ENCODE data around the gene CFAP97D2. TPM values are rescaled to one million over a fixed set of nuclear protein-coding genes. Genes with fewer than 3 reads are reported as not detected.

Gene CFAP97D2
- total and polyA plus RNA-seq, 2 donors (not counting 3 experiments of a cell fraction or from before 2014, with no cell fraction given): not detected

DNA sequence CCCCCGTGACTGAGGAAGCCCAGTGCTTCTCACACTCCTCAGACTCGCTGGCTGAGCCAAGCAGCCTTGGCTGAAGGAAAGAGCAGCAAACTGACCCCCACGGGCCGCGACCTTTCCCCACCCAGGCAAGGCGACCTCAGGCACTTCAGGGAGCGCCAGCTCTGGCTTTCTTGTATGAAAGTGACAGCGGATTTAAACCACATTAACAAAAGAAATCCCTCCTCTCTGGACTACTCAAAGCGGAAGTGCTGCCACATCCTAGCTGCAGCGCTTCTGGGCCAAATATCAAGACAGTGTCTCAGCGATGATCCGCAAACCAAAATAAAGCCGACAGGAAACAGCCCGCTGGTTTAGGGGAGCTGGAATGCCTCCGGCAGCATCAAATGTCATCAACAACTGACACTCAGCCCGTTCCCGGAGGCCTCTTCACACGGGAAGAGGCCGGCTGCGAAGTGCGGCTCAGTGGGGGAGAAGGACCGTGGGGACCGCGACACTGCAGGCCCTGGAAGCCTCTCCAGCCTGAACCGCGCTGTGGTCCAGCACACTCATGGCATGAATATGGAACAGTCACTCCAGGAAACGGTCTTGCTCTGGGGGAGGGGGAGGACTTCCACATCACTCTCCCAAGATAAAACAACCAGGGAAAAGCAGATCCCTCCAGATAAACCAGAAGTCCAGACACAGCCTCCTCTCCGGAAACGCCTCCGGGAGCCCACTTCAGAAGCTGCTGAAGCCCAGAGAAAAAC, 48.0 kb upstream of the CFAP97D2 start:
- Histone ChIP-seq H3K27me3 (ENCODE audit: control insufficient read depth in 2 of 2, insufficient read depth in 2 of 2, low read length in 2 of 2) (no peaks in the 10 kb centered on the region), H2AFZ (ENCODE audit: low read depth, low read length) (no peak overlapping the region), H3K4me2 (ENCODE audit: insufficient read depth, low read length) (peak overlapping the region; percentile 66), H3K9ac (replicated peaks; ENCODE audit: extremely low read depth, insufficient read depth, low read length) (peak overlapping the region; percentile 84), H3K27ac (ENCODE audit: insufficient read depth, low read depth, low read length) (peak overlapping the region; percentile 87), H3K4me3 (replicated peaks in 1 of 3; ENCODE audit: insufficient read depth in 1 of 3, low read depth in 1 of 3, low read length in 3 of 3) (peak overlapping the region; percentile 31 to 86 (median 51)), H3K9me3 (replicated peaks; ENCODE audit: control insufficient read depth, insufficient read depth, low read length) (no peaks in the 10 kb centered on the region), H3K36me3 (ENCODE audit: control insufficient read depth in 2 of 2, extremely low read depth in 1 of 2, insufficient read depth in 2 of 2, low read length in 2 of 2) (no peaks in the 10 kb centered on the region), H4K20me1 (replicated peaks; ENCODE audit: control insufficient read depth, extremely low read depth, insufficient read depth, low read length) (no peaks in the 10 kb centered on the region), H3K79me2 (ENCODE audit: control insufficient read depth, insufficient read depth, low read length) (peaks cover 56% of the 10 kb centered on the region), H3K4me1 (ENCODE audit: control insufficient read depth, extremely low read depth, insufficient read depth, low read length) (peaks cover 43% of the 10 kb centered on the region), H3K9me1 (replicated peaks; ENCODE audit: control insufficient read depth, extremely low read depth, insufficient read depth, low read length) (no peaks in the 10 kb centered on the region)
- DNase-seq (ENCODE audit: low read depth, low spot score) (peak; percentile 74), FAIRE-seq (peak; percentile 95)
- ChIA-PET CTCF (interaction anchor here (0.9 to 1.6 kb wide), 2 partner anchors 13 to 65 kb away, joined by 5 to 8 read pairs; no protein-coding TSS in a partner anchor), POLR2A (interaction anchor here (1.6 to 2.6 kb wide), 2 partner anchors 12 to 31 kb away, joined by 4 to 10 read pairs; no protein-coding TSS in a partner anchor)
- dilution Hi-C loops (cut with MboI; ENCODE audit: extremely low pct_ligation_motif_present, low sequenced_read_pairs): no loop called here
- TF ChIP-seq GATA2 (IDR thresholded peaks at IDR 0.05; ENCODE audit: insufficient read depth, insufficient read length, low read depth, low read length) (peak; percentile 96), FOS (IDR thresholded peaks at IDR 0.05; ENCODE audit: borderline replicate concordance, insufficient read depth, low read length) (peak; percentile 72), EZH2 (IDR thresholded peaks at IDR 0.05; ENCODE audit: borderline replicate concordance, low read depth, low read length, severe bottlenecking) (no peak), POLR2AphosphoS5 (IDR thresholded peaks at IDR 0.05; ENCODE audit: insufficient read depth, low read depth, low read length) (no peak), MYC (IDR thresholded peaks at IDR 0.05; ENCODE audit: low read depth, low read length) (peak; percentile 76), POLR2A (IDR thresholded peaks at IDR 0.05; ENCODE audit: low read depth, low read length) (peak; percentile 80), JUN (IDR thresholded peaks at IDR 0.05; ENCODE audit: borderline replicate concordance, insufficient read depth, insufficient read length, low read depth) (peak; percentile 44)
- TF ChIP-seq, protein P1, sequence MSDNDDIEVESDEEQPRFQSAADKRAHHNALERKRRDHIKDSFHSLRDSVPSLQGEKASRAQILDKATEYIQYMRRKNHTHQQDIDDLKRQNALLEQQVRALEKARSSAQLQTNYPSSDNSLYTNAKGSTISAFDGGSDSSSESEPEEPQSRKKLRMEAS (IDR thresholded peaks at IDR 0.05; ENCODE audit: insufficient read depth, insufficient read length): peak; percentile 12
- TF ChIP-seq, protein P2, sequence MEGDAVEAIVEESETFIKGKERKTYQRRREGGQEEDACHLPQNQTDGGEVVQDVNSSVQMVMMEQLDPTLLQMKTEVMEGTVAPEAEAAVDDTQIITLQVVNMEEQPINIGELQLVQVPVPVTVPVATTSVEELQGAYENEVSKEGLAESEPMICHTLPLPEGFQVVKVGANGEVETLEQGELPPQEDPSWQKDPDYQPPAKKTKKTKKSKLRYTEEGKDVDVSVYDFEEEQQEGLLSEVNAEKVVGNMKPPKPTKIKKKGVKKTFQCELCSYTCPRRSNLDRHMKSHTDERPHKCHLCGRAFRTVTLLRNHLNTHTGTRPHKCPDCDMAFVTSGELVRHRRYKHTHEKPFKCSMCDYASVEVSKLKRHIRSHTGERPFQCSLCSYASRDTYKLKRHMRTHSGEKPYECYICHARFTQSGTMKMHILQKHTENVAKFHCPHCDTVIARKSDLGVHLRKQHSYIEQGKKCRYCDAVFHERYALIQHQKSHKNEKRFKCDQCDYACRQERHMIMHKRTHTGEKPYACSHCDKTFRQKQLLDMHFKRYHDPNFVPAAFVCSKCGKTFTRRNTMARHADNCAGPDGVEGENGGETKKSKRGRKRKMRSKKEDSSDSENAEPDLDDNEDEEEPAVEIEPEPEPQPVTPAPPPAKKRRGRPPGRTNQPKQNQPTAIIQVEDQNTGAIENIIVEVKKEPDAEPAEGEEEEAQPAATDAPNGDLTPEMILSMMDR (IDR thresholded peaks at IDR 0.05; ENCODE audit: extremely low read depth in 1 of 2, insufficient read depth in 1 of 2, low read depth in 1 of 2, low read length in 2 of 2): no peak
- TSS peak; percentile 46 for BruUV-seq (replicated peaks)
- intact Hi-C loops (cut with micrococcal nuclease): loop anchor here (1.0 to 2.0 kb wide), 3 partner anchors 16 to 180 kb away; no protein-coding TSS in a partner anchor

Data from endothelial cell of umbilical vein (primary cell).